Transverse colon (tissue), 4 donors: ENCODE measurements around the gene TNP2. TPM values are rescaled to one million over a fixed set of nuclear protein-coding genes. Genes with fewer than 3 reads are reported as not detected.
"Not testable (repeated sequence)": the region's sequence is repeated elsewhere in the genome, so short reads cannot be mapped to it uniquely, and the experiment has no call there.

Experiments used
- DNase-seq: peaks from one replicate; pipeline ENCODE4 v3.0.0-alpha.2; 2019
- H3K27ac ChIP-seq, 4 donors: fragments of 200-600 bp; sonication (generic); 2 replicates each; pipeline ENCODE4 v1.5.1; 2016 to 2018; ENCODE audit warnings: inconsistent platforms in 4 of 4
- H3K27me3 ChIP-seq: fragments of 200-600 bp; sonication (generic); 2 replicates; pipeline ENCODE4 v1.5.1; 2017; ENCODE audit warnings: inconsistent platforms
- H3K36me3 ChIP-seq, 4 donors: fragments of 200-600 bp; sonication (generic); 2 replicates each; pipeline ENCODE4 v1.5.1; 2017 to 2019; ENCODE audit warnings: inconsistent platforms in 4 of 4
- H3K4me1 ChIP-seq, 4 donors: fragments of 200-600 bp; sonication (generic); 2 replicates each; pipeline ENCODE4 v1.5.1; 2017 to 2020; ENCODE audit warnings: inconsistent platforms in 4 of 4
- H3K4me3 ChIP-seq, 4 donors: fragments of 200-600 bp; sonication (generic); 1 replicate in 1 of 4; 2 replicates in 3 of 4; pipeline versions ENCODE4 v1.5.1 to v1.6.1; 2017 to 2019; ENCODE audit warnings: inconsistent platforms in 4 of 4
- H3K9me3 ChIP-seq, 2 donors: fragments of 200-600 bp; sonication (generic); 2 replicates each; pipeline ENCODE4 v1.5.1; 2017 to 2019; ENCODE audit warnings: inconsistent platforms in 2 of 2
- EP300 ChIP-seq: sonication (generic); formaldehyde crosslinking; IDR thresholded peaks from one replicate; pipeline ENCODE4 v1.6.1; 2017; ENCODE audit warnings: antibody characterized with exemption, low read depth
- POLR2A ChIP-seq: fragments of 450-650 bp; IDR thresholded peaks from one replicate; pipeline ENCODE4 v1.6.1; 2016; ENCODE audit warnings: antibody characterized with exemption, mild to moderate bottlenecking, moderate library complexity
- POLR2AphosphoS5 ChIP-seq, 3 donors: sonication (generic); formaldehyde crosslinking; IDR thresholded peaks; one replicate each; pipeline ENCODE4 v1.6.1; 2016; ENCODE audit warnings: antibody characterized with exemption in 3 of 3
- WGBS, 2 donors: methylation state at CpG; one replicate each; pipeline ENCODE4 v1.1.5; 2018; ENCODE audit warnings: low coverage in 1 of 2; 5-methylcytosine and 5-hydroxymethylcytosine counted together
- in situ Hi-C, 4 donors: fragments of 200-750 bp; cut with MboI; loops; one replicate each; pipeline versions ENCODE4 v1.15.0 to v1.15.1; 2017; ENCODE audit warnings: low sequenced_read_pairs in 3 of 4, low pct_ligation_motif_present in 1 of 4, low pct_unique_long_range_greater_than_20kb in 1 of 4
- intact Hi-C: fragments of 100-400 bp; cut with DNase I; formaldehyde crosslinking; loops from one replicate; pipeline ENCODE4 v1.15.1; 2023; ENCODE audit warnings: low total_unique reads
- total RNA-seq, 4 donors: library from RNA; depleted of rRNA; stranded (reverse); fragments of >200 nt; gene quantifications; one replicate each; pipeline ENCODE4 v1.1.0, GENCODE V29; 2016
- TF ChIP-seq, protein P1 (sequence below), 5 experiments: fragments of 200-600 bp in 3 of 5; fragments of 450-650 bp in 2 of 5; sonication (generic) in 3 of 5; IDR thresholded peaks; 1 replicate in 2 of 5; 2 replicates in 3 of 5; pipeline ENCODE4 v1.5.1; 2016 to 2017; ENCODE audit warnings: antibody characterized with exemption in 5 of 5, inconsistent platforms in 3 of 5, mild to moderate bottlenecking in 2 of 5, moderate library complexity in 1 of 5

The TNP2 gene
- total RNA-seq, 4 donors from 2014 or later, result not detected

DNA sequence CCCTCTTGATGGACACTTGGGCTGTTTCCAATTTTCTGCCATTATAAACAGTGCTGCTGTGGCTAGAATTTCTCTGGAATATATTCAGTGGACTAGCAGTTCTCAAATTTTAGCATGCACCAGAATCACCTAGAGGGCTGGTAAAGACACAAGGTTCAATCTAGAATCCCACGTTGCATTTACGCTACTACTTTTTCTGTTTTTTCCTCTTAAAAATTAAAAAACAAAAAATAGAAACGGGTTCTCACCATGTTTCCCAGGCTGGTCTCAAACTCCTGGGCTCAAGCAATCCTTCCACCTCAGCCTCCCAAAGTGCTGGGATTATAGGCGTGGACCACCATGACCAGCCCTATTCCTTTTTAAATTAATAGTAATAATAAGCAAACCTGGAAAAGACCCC, 26.5 kb upstream of the TNP2 start:
- Histone ChIP-seq H3K4me1 (peaks cover 3 to 19% (median 13%) of the 10 kb centered on the region in 4 donors), H3K27me3 (no peaks in the 10 kb centered on the region), H3K36me3 (no peaks in the 10 kb centered on the region), H3K27ac (no peak overlapping the region), H3K9me3 (no peaks in the 10 kb centered on the region), H3K4me3 (no peak overlapping the region)
- no peak for DNase-seq
- WGBS, 2 donors, result 93 to 95% methylated on average over 4 of the region's 4 CpGs
- intact Hi-C loops (no loop called here), in situ Hi-C loops (no loop called here)
- TF ChIP-seq EP300, result no peak
- TF ChIP-seq POLR2A, result no peak
- TF ChIP-seq POLR2AphosphoS5 (IDR thresholded peaks at IDR 0.05), result no peak
- TF ChIP-seq, protein P1, sequence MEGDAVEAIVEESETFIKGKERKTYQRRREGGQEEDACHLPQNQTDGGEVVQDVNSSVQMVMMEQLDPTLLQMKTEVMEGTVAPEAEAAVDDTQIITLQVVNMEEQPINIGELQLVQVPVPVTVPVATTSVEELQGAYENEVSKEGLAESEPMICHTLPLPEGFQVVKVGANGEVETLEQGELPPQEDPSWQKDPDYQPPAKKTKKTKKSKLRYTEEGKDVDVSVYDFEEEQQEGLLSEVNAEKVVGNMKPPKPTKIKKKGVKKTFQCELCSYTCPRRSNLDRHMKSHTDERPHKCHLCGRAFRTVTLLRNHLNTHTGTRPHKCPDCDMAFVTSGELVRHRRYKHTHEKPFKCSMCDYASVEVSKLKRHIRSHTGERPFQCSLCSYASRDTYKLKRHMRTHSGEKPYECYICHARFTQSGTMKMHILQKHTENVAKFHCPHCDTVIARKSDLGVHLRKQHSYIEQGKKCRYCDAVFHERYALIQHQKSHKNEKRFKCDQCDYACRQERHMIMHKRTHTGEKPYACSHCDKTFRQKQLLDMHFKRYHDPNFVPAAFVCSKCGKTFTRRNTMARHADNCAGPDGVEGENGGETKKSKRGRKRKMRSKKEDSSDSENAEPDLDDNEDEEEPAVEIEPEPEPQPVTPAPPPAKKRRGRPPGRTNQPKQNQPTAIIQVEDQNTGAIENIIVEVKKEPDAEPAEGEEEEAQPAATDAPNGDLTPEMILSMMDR (IDR thresholded peaks at IDR 0.05), result no peak

DNA sequence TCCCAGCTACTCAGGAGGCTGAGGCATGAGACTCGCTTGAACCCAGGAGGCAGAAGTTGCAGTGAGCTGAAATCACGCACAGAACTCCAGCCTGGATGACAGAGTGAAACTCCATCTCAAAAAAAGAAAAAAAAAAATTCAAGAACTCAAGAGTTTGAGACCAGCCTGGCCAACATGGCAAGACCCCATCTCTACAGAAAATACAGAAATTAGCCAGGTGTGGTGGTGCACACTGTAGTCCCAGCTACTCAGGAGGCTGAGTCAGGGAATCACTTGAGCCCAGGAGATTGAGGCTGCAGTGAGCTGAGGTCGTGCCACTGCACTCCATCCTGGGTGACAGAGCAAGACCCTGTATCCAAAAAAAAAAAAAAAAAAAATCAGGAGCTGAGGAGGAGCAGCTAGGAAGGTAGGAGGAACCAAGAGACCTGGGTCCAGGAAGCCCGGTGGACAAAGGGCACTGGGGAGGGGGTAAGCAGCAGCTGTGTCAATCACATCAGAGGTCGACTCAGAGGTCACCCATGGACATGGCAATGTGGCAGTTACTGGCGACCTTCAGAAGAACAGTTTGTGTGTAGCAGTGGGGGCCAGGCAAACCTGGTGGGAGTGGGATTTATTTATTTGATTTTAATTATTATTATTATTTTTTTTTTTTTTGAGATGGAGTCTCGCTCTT, 23.1 kb upstream of the TNP2 start:
- TF ChIP-seq POLR2AphosphoS5 (IDR thresholded peaks at IDR 0.05) (no peak), POLR2A (no peak), EP300 (no peak)
- TF ChIP-seq, protein P1 (IDR thresholded peaks at IDR 0.05), result no peak
- H3K27ac ChIP-seq, result no peak overlapping the region
- intact Hi-C loops (no loop called here), in situ Hi-C loops (no loop called here)
- no peaks in the 10 kb centered on the region for H3K36me3 ChIP-seq
- WGBS, 2 donors, result 73 to 85% methylated on average over 5 to 7 of the region's 7 CpGs
- peaks cover 0 to 8% (median 6%) of the 10 kb centered on the region in 4 donors for H3K4me1 ChIP-seq
- no peak for DNase-seq
- H3K4me3 ChIP-seq, result no peak overlapping the region
- H3K9me3 ChIP-seq, result no peaks in the 10 kb centered on the region
- no peaks in the 10 kb centered on the region for H3K27me3 ChIP-seq

DNA sequence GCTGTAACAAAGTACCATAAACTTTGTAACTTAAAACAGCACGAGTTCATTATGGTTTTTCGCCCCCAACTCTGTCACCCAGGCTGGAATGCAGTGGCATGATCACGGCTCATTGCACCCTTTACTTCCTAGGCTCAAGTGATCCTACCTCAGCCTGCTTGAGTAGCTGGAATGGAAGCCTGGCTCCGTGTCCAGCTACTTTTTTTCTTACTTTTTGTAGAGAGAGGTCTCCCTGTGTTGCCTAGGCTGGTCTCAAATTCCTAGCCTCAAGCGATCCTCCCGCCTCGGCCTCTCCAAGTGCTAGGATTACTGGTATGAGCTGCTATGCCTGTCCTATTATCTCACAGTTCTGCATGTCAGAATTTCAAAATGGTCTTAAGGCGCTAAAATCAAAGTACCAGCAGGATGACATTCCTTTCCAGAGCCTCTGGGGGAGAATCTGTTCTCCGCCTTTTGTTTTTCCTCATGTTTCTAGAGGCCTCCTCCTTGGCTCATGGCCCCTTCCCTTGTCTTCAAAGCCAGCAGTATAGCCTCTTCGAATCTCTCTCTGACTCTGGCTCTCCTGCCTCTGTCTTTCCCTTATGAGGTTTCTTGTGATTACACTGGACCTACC, 22.1 kb upstream of the TNP2 start:
- in situ Hi-C loops, result no loop called here
- no peaks in the 10 kb centered on the region for H3K27me3 ChIP-seq
- H3K4me1 ChIP-seq, result no peaks in the 10 kb centered on the region
- no peak for TF ChIP-seq POLR2AphosphoS5 (IDR thresholded peaks at IDR 0.05)
- no peak for TF ChIP-seq EP300
- H3K9me3 ChIP-seq, result no peaks in the 10 kb centered on the region
- no peaks in the 10 kb centered on the region for H3K36me3 ChIP-seq
- no peak overlapping the region for H3K27ac ChIP-seq
- no peak overlapping the region for H3K4me3 ChIP-seq
- intact Hi-C loops, result no loop called here
- no peak for DNase-seq
- WGBS, 2 donors, result 74 to 81% methylated on average over 5 to 10 of the region's 10 CpGs

DNA sequence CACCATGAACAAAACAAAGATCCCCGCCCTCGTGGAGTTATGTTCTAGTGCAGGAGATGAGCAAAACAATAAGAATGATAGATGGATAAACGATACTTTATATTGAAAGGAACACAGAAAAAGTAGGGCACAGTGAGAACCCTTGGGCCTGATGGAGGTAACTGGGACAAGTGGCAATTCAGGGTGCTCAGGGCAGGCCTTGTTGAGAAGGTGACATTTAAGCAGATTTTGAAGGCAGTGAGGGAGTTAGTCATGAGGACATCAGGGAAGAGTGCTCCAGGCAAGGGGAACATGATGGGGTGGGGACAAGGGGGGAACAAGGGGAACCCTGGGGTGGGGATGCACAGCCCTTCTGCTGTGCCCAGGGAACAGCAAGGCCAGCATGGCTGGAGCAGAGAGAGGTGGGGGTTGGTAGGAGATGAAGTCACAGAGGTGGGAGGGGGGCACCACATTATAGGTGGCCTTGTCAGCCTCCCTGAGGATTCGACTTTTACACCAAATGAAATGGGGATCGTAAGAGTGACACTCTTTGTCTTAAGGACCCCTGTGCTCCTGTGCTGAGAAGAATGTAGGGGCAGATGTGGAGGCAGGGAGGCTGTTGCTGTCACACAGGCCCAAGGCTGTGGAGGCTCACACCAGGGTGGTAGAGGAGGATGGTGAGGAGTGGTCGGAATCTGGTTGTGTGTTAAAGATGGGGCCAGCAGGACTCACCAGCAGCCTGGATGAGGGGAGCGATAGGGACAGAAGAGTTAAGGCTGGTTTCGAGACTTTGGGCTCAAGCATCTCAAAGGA, 21.2 kb upstream of the TNP2 start:
- no peak overlapping the region for H3K27ac ChIP-seq
- H3K36me3 ChIP-seq, result no peaks in the 10 kb centered on the region
- no peak for DNase-seq
- H3K4me1 ChIP-seq, result no peaks in the 10 kb centered on the region
- TF ChIP-seq EP300 (no peak), POLR2AphosphoS5 (IDR thresholded peaks at IDR 0.05) (no peak), POLR2A (no peak)
- TF ChIP-seq, protein P1 (IDR thresholded peaks at IDR 0.05), result no peak
- no peaks in the 10 kb centered on the region for H3K27me3 ChIP-seq
- intact Hi-C loops, result no loop called here
- no peak overlapping the region for H3K4me3 ChIP-seq
- WGBS, 2 donors, result 88 to 92% methylated on average over 4 to 8 of the region's 8 CpGs
- H3K9me3 ChIP-seq, result no peaks in the 10 kb centered on the region
- in situ Hi-C loops, result no loop called here

GRCh38 chr16:11289696-11290095, 20.6 kb upstream of the TNP2 start:
- H3K27ac ChIP-seq, DNase-seq, H3K36me3 ChIP-seq, H3K27me3 ChIP-seq, H3K4me1 ChIP-seq, intact Hi-C loops, H3K4me3 ChIP-seq, H3K9me3 ChIP-seq, in situ Hi-C loops: not testable (repeated sequence)
- WGBS, 2 donors, result 95% methylated on average over 4 of the region's 4 CpGs; no CpG with 5 or more reads in 1 of the 2 donors
